ENCODE data around the gene CCDC107. TPM values are rescaled to one million over a fixed set of nuclear protein-coding genes. Genes with fewer than 3 reads are reported as not detected.

CCDC107 gene
- total RNA-seq, 2 experiments from 2014 or later = 11.4 to 20.3 TPM

GRCh38 chr9:35687972-35688557 is 30.0 kb downstream of the CCDC107 start:
- peaks cover 51% of the 10 kb centered on the region for H3K4me1 ChIP-seq (ENCODE audit: insufficient read depth, low read length, poor library complexity, severe bottlenecking)
- intact Hi-C loops (cut with micrococcal nuclease; ENCODE audit: unreplicated experiment) = no loop called here
- no peaks in the 10 kb centered on the region for H3K79me2 ChIP-seq (ENCODE audit: insufficient read depth, low read depth, low read length)
- no peaks in the 10 kb centered on the region for H4K20me1 ChIP-seq (ENCODE audit: insufficient read depth, low read length)
- no peaks in the 10 kb centered on the region for H3K9me3 ChIP-seq (ENCODE audit: low read length)
- H3K27ac ChIP-seq (ENCODE audit: low read depth, low read length, poor library complexity, severe bottlenecking) = no peak overlapping the region
- H3K36me3 ChIP-seq (ENCODE audit: insufficient read depth, low read length) = no peaks in the 10 kb centered on the region
- no peak for DNase-seq (ENCODE audit: low spot score)
- no TSS peak for BruUV-seq (replicated peaks)
- ChIA-PET CTCF (ENCODE audit: unreplicated experiment) (interaction anchor here (0.8 to 1.5 kb wide), 4 partner anchors 8 to 77 kb away, joined by 3 to 5 read pairs (median 4); no protein-coding TSS in a partner anchor), POLR2A (interaction anchor here (0.6 to 1.6 kb wide), 7 partner anchors 22 to 226 kb away, joined by 3 to 7 read pairs (median 4); partner anchors contain the start of gene SIT1)
- TF ChIP-seq EZH2phosphoT487 (IDR thresholded peaks at IDR 0.05; ENCODE audit: borderline replicate concordance, low read depth, low read length) (no peak), CTCF (conservative IDR thresholded peaks at IDR 0.05; ENCODE audit: low read length) (no peak)
- H3K4me3 ChIP-seq (ENCODE audit: low read depth, low read length, poor library complexity, severe bottlenecking) = no peak overlapping the region
- peak overlapping the region; percentile 60 for H3K4me2 ChIP-seq (ENCODE audit: low read length)
- H3K9me2 ChIP-seq (ENCODE audit: insufficient read depth, low read length) = no peaks in the 10 kb centered on the region
- H2AFZ ChIP-seq (ENCODE audit: low read length) = peak overlapping the region; percentile 89; the same call in 1 of the 2 replicates

GRCh38 chr9:35688558-35689541 is 30.8 kb downstream of the CCDC107 start:
- no peak for TF ChIP-seq EZH2phosphoT487 (IDR thresholded peaks at IDR 0.05; ENCODE audit: borderline replicate concordance, low read depth, low read length)
- no peak for TF ChIP-seq CTCF (conservative IDR thresholded peaks at IDR 0.05; ENCODE audit: low read length)
- CTCF ChIA-PET (ENCODE audit: unreplicated experiment) = interaction anchor here (0.8 to 1.5 kb wide), 3 partner anchors 8 to 41 kb away, joined by 3 to 5 read pairs (median 3); no protein-coding TSS in a partner anchor
- Histone ChIP-seq H3K4me2 (ENCODE audit: low read length) (peak overlapping the region; percentile 60; the same call in 1 of the 2 replicates), H3K9me2 (ENCODE audit: insufficient read depth, low read length) (no peaks in the 10 kb centered on the region), H3K27ac (ENCODE audit: low read depth, low read length, poor library complexity, severe bottlenecking) (no peak overlapping the region), H4K20me1 (ENCODE audit: insufficient read depth, low read length) (no peaks in the 10 kb centered on the region), H3K4me3 (ENCODE audit: low read depth, low read length, poor library complexity, severe bottlenecking) (no peak overlapping the region), H3K36me3 (ENCODE audit: insufficient read depth, low read length) (no peaks in the 10 kb centered on the region), H3K9me3 (ENCODE audit: low read length) (no peaks in the 10 kb centered on the region), H3K4me1 (ENCODE audit: insufficient read depth, low read length, poor library complexity, severe bottlenecking) (peaks cover 46% of the 10 kb centered on the region), H2AFZ (ENCODE audit: low read length) (no peak overlapping the region; the same call in 1 of the 2 replicates), H3K79me2 (ENCODE audit: insufficient read depth, low read depth, low read length) (no peaks in the 10 kb centered on the region)
- no peak for DNase-seq (ENCODE audit: low spot score)
- BruUV-seq (replicated peaks) = no TSS peak
- intact Hi-C loops (cut with micrococcal nuclease; ENCODE audit: unreplicated experiment) = no loop called here
- POLR2A ChIA-PET = interaction anchor here (0.6 to 1.6 kb wide), 5 partner anchors 23 to 88 kb away, joined by 3 to 7 read pairs (median 4); partner anchors contain the start of gene SIT1

Measured in OCI-LY7 (cell line).